ENCODE data around the gene SUPT3H. TPM values are rescaled to one million over a fixed set of nuclear protein-coding genes. Genes with fewer than 3 reads are reported as not detected.

The SUPT3H gene
- total and polyA plus RNA-seq, 12 donors: 2.1 to 6.2 (median 3.5) TPM

- ATAC-seq (peak; percentile 43 to 67 (median 63)), DNase-seq (peak; percentile 39 to 45)
- Histone ChIP-seq H3K4me3 (peak overlapping the region; percentile 66 to 95 (median 82)), H3K27ac (peak overlapping the region; percentile 93 to 98 (median 94)), H3K9me3 (no peaks in the 10 kb centered on the region), H3K4me1 (peaks cover 0 to 24% (median 12%) of the 10 kb centered on the region in 9 donors), H3K27me3 (no peaks in the 10 kb centered on the region), H3K36me3 (no peaks in the 10 kb centered on the region)
- intact Hi-C loops (cut with DNase I): no loop called here
- 1 to 2% methylated on average over 21 of the region's 21 CpGs for WGBS, 2 donors
- TF ChIP-seq CTCF (IDR thresholded peaks at IDR 0.05): no peak
Observed at GRCh38 chr6:45378334-45378926, 696 bp upstream of the SUPT3H start.

DNA sequence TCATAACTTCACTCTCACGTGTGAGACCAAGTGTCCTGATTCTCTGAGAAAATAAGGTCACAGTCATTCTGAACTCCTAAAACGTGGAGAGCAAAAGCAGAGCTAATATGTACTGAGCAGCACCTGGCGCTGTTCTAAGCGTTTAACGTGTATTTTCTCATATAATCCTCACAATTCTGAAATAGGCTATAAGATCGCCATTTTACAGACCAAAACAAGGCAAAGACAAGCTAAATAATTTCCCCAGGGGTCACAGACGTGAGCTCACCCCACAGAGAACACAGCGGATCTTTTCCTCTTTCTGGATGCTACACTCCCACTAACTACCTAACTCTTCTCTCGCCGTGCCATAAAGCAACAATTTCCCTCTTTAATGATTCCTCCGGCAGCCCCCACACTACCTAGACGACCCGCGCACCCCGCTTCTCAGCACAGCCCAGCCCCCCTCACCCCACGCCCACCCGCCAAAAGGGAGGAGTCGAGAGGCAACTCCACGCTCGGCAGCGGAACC is 636 bp downstream of the SUPT3H start:
- H3K4me1 ChIP-seq: peaks cover 0 to 24% (median 12%) of the 10 kb centered on the region in 9 donors
- H3K27me3 ChIP-seq: no peaks in the 10 kb centered on the region
- ATAC-seq: peak in 5 of 8 donors; percentile 1 to 11 (median 2)
- WGBS, 2 donors: 1 to 2% methylated on average over 21 of the region's 21 CpGs
- intact Hi-C loops (cut with DNase I): no loop called here
- H3K4me3 ChIP-seq: peak overlapping the region; percentile 66 to 95 (median 82)
- no peaks in the 10 kb centered on the region for H3K36me3 ChIP-seq
- no peak for TF ChIP-seq CTCF (IDR thresholded peaks at IDR 0.05)
- no peaks in the 10 kb centered on the region for H3K9me3 ChIP-seq
- peak overlapping the region; percentile 93 to 98 (median 94) for H3K27ac ChIP-seq
- DNase-seq: no peak

DNA sequence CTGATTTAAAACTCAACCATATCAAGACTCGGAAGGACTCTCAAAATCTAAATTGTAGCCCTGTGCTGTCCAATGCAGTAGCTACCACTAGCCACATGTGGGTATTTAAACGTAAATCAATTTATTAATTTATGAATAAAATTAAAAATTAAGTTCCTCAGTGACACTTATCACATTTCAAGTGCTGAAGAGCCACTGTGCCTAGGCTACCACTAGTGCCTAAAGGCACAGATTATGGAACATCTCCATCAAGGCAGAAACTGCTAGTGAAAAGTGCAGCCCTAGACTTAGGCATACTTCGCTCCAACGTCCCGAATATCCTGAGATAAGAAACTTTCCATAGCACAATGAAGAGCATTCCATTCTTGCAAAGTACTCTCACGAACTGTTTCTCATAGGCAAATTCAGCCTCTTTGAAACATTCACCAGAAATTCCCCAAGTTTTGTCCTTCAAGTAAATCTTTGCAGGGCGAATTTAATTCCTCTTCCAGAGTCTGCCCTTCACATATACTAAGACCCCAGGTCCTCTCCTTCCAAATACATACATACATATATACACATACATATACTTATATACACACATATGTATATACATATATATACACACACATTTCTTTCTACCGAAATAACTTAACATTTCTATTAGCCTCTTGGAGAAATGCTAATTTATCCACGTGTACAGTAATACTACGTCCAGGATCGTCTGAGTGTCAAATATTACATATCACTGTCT is 1.3 kb downstream of the SUPT3H start:
- Histone ChIP-seq H3K4me3 (peak overlapping the region; percentile 66 to 95 (median 82)), H3K9me3 (no peaks in the 10 kb centered on the region), H3K27me3 (no peaks in the 10 kb centered on the region), H3K36me3 (no peaks in the 10 kb centered on the region), H3K27ac (peak overlapping the region in 8 of 10 donors; percentile 93 to 98 (median 95)), H3K4me1 (peaks cover 0 to 24% (median 12%) of the 10 kb centered on the region in 9 donors)
- intact Hi-C loops (cut with DNase I): no loop called here
- DNase-seq: no peak
- ATAC-seq: no peak
- no peak for TF ChIP-seq CTCF (IDR thresholded peaks at IDR 0.05)
- WGBS, 2 donors: 14 to 18% methylated on average over 11 of the region's 11 CpGs

DNA sequence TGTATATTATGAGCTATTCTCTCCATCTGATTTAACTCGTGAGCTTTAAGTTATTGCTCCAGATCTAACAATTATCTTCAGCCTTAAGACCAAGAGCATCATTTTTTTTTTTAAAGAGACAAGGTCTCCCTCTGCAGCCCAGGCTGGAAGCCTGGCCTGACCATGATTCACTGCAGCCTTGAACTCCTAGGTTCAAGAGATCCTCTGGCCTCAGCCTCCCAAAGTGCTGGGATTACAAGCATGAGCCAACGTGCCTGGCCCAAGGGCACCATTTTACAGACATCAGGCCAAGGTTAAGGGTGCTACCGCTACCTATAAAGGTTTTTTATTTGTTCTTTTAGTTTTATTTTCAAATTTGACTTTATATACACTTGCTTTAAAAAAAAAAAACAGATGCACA is 2.3 kb downstream of the SUPT3H start:
- 76 to 82% methylated on average over 3 of the region's 3 CpGs for WGBS, 2 donors
- H3K27ac ChIP-seq: no peak overlapping the region
- TF ChIP-seq CTCF (IDR thresholded peaks at IDR 0.05): no peak
- no peaks in the 10 kb centered on the region for H3K9me3 ChIP-seq
- no peaks in the 10 kb centered on the region for H3K27me3 ChIP-seq
- H3K36me3 ChIP-seq: no peaks in the 10 kb centered on the region
- H3K4me3 ChIP-seq: no peak overlapping the region
- H3K4me1 ChIP-seq: peaks cover 0 to 24% (median 12%) of the 10 kb centered on the region in 9 donors
- no peak for ATAC-seq
- intact Hi-C loops (cut with DNase I): no loop called here
- no peak for DNase-seq

Measured in heart right ventricle (tissue), 16 donors.